KOPT-K1 (cell line): Measurements from ENCODE around the gene PTPRD.

Experiments
- H3K27ac ChIP-seq: fragments of 200-600 bp; sonication (generic); 2 replicates; pipeline ENCODE4 v1.5.1; 2016; ENCODE audit warnings: antibody characterized with exemption, mild to moderate bottlenecking, low read depth, low read length; ENCODE audit not compliant: poor library complexity, severe bottlenecking
- H3K36me3 ChIP-seq: fragments of 200-600 bp; sonication (generic); 2 replicates; pipeline ENCODE4 v1.5.1; 2017; ENCODE audit warnings: antibody characterized with exemption, mild to moderate bottlenecking, low read length, moderate library complexity; ENCODE audit not compliant: insufficient read depth
- H3K9me3 ChIP-seq: fragments of 200-600 bp; sonication (generic); 2 replicates; pipeline ENCODE4 v1.5.1; 2017; ENCODE audit warnings: antibody characterized with exemption, low read length, mild to moderate bottlenecking; ENCODE audit not compliant: insufficient read depth, poor library complexity, severe bottlenecking

Gene PTPRD

DNA sequence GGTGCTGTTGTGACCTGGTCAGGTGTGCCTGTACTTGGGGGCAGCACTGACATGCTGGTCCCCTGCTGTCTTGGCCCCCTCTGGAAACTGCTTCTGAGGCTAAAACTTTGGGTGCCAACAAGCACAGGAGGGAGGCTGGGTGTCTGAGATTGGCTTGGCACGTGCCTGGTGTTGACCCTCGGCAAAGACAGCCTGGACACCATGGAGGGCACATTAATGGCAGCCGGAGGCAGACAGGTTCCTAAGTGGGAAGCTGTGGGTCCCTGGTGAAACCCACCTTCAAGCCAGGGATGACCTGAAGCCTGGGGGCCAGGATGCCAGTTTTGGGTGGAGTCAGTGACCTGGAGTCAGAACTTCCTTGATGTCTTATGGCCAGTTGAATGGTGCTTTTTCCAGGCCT is 894.1 kb downstream of the PTPRD start:
- peaks cover 20% of the 10 kb centered on the region for H3K9me3 ChIP-seq
- H3K27ac ChIP-seq, result no peak overlapping the region
- H3K36me3 ChIP-seq, result no peaks in the 10 kb centered on the region

- H3K36me3 ChIP-seq, result no peaks in the 10 kb centered on the region
- H3K27ac ChIP-seq, result no peak overlapping the region
- H3K9me3 ChIP-seq, result no peaks in the 10 kb centered on the region
These were observed 933.4 kb downstream of the PTPRD start for GRCh38 chr9:9679433-9679832.

- Histone ChIP-seq H3K36me3 (no peaks in the 10 kb centered on the region), H3K9me3 (no peaks in the 10 kb centered on the region), H3K27ac (no peak overlapping the region)
These were observed 938.3 kb downstream of the PTPRD start for GRCh38 chr9:9674461-9674860.

- Histone ChIP-seq H3K27ac (no peak overlapping the region), H3K9me3 (no peaks in the 10 kb centered on the region), H3K36me3 (no peaks in the 10 kb centered on the region)
These were observed 942.3 kb downstream of the PTPRD start for GRCh38 chr9:9670454-9670853.

DNA sequence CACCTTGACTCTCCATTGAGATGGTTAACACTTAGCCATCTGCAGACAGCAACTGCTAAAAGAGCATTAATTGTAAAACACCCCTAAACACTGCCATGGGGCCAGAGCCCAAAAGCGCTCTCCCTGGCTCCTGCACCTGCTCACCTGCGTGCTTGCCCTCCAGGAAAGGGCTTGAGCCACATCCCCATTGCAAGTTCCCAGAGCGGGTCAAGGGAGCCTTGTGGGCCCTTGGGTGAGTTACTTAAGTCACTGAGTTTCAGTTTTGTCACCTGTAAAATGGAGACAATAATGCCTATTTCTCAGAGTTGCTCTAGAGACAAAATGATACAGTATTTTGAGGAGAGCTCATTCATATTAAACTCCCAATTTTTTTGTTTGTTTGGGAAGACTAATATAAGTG is 967.8 kb downstream of the PTPRD start:
- no peaks in the 10 kb centered on the region for H3K9me3 ChIP-seq
- H3K27ac ChIP-seq, result no peak overlapping the region
- H3K36me3 ChIP-seq, result no peaks in the 10 kb centered on the region

DNA sequence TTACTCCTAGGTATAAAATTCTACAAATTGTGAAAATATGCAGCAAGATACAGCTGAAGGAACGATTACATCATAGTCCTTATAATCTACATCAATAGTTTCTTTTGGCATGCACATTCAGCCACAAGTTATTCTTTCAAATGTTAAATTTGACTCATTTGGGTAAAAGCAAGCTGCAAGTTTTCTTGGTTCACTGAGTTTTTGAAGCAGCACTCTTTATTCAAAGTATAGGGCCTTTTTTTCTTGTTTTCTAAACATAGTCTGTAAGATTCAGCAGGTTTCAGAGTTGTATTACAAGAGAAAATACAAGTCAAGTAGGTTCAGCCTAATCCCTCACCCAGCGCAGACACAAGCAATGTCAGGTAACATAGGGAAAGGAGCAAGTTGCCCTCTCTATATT is 981.5 kb downstream of the PTPRD start:
- H3K27ac ChIP-seq, result no peak overlapping the region
- no peaks in the 10 kb centered on the region for H3K36me3 ChIP-seq
- H3K9me3 ChIP-seq, result no peaks in the 10 kb centered on the region

GRCh38 chr9:9625248-9625647 is 987.6 kb downstream of the PTPRD start:
- H3K9me3 ChIP-seq, result no peaks in the 10 kb centered on the region

GRCh38 chr9:9623506-9623905 is 989.3 kb downstream of the PTPRD start:
- Histone ChIP-seq H3K36me3 (no peaks in the 10 kb centered on the region), H3K27ac (no peak overlapping the region), H3K9me3 (no peaks in the 10 kb centered on the region)

More at GRCh38 chr9:9625248-9625647, 987.6 kb downstream of the PTPRD start:
- Histone ChIP-seq H3K36me3 (no peaks in the 10 kb centered on the region), H3K27ac (no peak overlapping the region)

DNA sequence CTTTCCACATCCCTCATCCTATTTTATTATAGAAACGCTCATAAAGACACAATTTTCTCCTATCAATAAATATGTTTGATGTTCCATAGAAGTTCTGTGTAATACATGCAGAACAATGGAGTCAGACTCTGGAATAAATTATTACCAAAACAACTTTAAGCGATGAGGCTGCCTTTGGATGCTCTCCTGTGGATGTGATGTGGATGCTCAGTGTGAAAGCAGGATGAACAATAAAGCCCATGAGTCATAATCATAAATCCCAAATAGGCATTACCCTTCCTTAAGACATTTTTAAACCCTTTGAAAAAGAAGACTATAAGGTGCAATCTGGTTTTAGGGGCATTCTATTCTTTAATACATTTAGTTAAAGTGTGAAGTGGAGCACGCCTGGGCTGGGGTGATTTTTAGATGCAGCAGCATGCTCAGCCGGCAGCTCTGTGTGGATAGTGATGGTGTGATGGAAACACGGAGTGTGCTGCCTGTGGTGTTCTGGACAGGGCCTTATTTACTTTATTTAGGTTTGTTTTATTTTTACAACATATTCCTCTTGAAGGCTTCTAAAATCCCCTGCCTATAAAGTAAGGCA is 991.4 kb downstream of the PTPRD start:
- no peaks in the 10 kb centered on the region for H3K9me3 ChIP-seq
- no peaks in the 10 kb centered on the region for H3K36me3 ChIP-seq
- no peak overlapping the region for H3K27ac ChIP-seq

- Histone ChIP-seq H3K27ac (no peak overlapping the region), H3K9me3 (no peaks in the 10 kb centered on the region), H3K36me3 (no peaks in the 10 kb centered on the region)
These were observed 992.1 kb downstream of the PTPRD start for GRCh38 chr9:9620736-9621135.

GRCh38 chr9:9615086-9615485 is 997.7 kb downstream of the PTPRD start:
- H3K27ac ChIP-seq, result no peak overlapping the region
- H3K36me3 ChIP-seq, result no peaks in the 10 kb centered on the region
- H3K9me3 ChIP-seq, result no peaks in the 10 kb centered on the region

DNA sequence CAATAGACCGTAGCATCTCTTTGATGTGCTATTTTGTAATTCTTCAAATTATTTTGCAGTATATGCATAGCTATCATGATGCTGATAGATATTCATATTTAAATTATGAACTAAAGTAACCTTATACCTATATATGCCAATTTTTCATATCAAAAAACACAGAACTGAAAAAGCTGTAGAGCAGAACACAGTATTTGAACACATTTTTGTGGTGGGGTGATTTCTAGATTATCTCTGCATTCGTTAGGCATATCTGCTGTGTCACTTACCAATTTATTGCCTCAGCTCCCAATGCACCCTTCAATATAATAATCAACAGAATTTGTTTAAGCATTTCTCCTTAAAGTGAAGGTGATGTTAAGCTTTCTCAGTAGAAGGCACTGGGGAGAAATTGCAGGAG is 998.2 kb downstream of the PTPRD start:
- H3K9me3 ChIP-seq, result no peaks in the 10 kb centered on the region
- no peak overlapping the region for H3K27ac ChIP-seq
- no peaks in the 10 kb centered on the region for H3K36me3 ChIP-seq

DNA sequence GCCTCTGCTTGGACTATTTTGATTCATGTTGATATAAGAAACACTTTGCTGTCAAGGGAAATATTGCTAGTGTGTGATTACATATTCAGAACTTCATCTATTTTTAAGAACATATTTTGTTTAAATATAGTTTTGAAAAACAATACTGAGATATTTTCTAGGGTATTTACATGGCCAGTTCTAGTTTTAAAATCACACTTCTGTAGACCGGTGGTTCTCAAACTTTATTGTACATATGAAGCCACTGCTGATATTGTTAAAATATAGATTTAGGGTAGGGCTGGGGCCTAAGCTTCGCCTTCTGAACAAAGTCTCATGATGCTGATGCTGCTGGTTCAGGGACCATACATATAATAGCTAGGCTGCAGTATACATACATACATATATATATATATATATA is 1000.0 kb downstream of the PTPRD start:
- Histone ChIP-seq H3K27ac (no peak overlapping the region), H3K9me3 (no peaks in the 10 kb centered on the region), H3K36me3 (no peaks in the 10 kb centered on the region)

GRCh38 chr9:9612270-9612669 is 1000.5 kb downstream of the PTPRD start:
- Histone ChIP-seq H3K9me3 (no peaks in the 10 kb centered on the region), H3K27ac (no peak overlapping the region), H3K36me3 (no peaks in the 10 kb centered on the region)

GRCh38 chr9:9605681-9606080 is 1007.1 kb downstream of the PTPRD start:
- Histone ChIP-seq H3K27ac (no peak overlapping the region), H3K36me3 (no peaks in the 10 kb centered on the region), H3K9me3 (no peaks in the 10 kb centered on the region)

DNA sequence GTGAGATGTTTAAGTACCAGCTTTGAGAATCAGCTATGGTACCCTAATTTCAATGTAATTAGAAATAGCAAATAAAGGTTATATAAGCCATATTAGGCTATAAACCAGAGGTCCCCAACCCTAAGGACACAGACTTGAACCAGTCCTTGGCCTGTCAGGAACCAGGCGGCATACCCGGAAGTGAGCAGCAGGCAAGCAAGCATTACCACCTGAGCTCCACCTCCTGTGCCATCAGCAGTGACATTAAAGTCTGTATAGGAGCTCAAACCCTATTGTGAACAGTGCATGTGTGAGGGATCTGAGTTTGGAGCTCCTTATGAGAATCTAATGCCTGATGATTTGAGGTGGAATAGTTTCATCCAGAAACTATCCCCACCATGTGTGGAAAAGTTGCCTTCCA is 1009.5 kb downstream of the PTPRD start:
- H3K9me3 ChIP-seq, result no peaks in the 10 kb centered on the region
- H3K36me3 ChIP-seq, result no peaks in the 10 kb centered on the region
- no peak overlapping the region for H3K27ac ChIP-seq
